NCI-H82 (cell line): ENCODE results near the gene MRFAP1L1.
"Not testable (repeated sequence)": the region's sequence is repeated elsewhere in the genome, so short reads cannot be mapped to it uniquely, and the experiment has no call there.

Source experiments
- DNase-seq: peaks from one replicate; lab custom pipeline; 2025; lab: John Stamatoyannopoulos, UW

MRFAP1L1 gene

DNA sequence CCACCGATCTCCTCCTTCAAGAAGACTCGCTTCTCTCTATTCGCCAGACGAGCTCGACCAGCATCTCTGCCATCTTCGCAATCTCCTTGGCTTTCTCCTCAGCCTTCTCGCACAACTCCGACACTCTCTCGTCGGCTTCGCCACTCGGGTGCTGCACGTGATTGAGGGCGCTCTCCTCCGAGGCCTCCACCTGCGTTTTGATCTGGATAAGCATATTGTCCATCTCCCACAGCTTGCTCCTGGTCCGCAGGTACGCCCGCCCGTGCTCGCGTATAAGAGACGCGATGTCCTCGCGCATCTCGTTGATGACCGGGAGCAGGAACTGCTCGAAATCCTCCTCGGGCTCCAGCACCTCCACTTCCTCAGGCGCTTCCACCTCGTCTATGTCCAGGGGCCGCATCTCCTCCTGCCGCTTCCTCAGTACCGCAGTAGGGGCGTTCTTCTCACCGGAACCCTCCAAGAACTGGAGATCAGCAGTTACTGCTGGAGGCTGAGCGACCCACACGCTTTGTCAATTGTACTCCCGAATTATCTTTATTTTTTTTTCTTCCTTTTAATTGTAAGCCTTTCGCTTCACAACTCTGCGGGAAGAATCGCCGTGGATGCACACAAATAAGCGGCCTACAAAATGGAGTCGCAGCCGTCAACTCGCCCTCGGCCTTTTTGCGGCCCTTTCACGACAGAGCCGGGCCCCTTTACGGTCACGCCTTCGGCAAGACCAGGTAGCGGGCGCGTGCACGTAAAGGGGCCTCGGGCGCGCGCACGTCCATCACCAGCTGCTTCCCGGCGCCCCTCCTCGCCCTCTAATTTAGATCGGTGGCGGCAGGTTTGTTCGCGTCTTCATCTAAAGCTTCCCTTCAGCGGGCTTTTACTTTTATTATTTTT lies at the start of gene MRFAP1L1:
TSS of gene MRFAP1L1 (minus strand) at position 636 of the 885 bp plus-strand sequence. CDS start at position 400, 236 bp downstream.
- DNase-seq, result peak; percentile 96

DNA sequence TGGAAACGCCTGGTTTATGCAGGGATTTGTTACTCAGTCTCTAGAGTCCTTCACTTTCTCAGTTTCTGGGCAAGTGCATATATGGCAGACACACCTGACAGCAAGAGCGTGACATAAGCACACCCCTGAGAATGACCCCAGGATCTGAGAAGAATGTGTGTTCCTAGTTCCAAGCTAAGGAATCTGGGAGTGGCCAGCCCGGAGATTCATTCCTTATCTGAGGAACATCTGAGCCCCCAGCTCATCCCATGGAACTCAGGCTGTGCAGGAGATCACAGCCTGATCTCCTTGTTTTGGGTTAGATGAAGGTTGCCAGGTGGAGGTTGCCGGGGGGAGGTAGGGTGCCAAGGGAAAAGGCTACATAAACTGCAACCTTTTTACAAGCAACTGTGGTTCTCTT lies 49.1 kb upstream of the MRFAP1L1 start:
- DNase-seq, result no peak

DNA sequence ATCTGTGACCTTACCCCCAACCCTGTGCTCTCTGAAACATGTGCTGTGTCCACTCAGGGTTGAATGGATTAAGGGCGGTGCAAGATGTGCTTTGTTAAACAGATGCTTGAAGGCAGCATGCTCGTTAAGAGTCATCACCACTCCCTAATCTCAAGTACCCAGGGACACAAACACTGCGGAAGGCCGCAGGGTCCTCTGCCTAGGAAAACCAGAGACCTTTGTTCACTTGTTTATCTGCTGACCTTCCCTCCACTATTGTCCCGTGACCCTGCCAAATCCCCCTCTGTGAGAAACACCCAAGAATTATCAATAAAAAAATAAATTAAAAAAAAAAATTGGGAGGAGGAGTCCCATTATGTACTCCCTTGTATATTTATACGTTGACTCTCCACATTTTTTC lies 46.7 kb upstream of the MRFAP1L1 start:
- not testable (repeated sequence) for DNase-seq

DNA sequence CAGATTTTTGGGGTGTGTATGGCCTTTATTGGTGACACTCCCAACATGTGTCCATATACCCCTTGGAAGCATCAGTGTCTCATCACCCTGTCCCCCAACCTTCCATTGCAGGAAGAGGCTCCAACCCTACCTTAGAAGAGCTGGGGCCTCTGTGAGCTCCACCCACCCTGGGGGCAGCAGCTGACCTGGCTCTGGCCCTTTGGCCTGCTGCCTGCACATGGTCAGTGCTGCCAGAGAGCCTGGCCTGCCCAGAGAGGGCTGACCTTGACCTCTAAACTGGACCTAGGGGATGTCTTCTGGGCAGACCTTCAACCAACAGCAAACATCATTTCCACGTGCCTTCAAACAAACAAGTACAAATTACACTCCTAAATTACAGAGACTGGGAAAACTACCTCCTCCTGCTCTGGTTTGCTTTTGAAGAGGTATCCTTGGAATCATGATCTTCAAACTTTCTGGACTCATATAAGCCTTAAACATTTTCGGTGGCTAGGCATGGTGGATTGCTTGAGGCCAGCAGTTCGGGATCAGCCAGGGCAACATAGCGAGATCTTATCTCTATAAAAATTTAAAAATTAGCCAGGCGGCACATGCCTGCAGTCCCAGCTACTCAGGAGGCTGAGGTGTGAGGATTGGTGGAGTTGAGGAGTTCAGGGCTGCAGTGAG lies 45.6 kb upstream of the MRFAP1L1 start:
- no peak for DNase-seq

DNA sequence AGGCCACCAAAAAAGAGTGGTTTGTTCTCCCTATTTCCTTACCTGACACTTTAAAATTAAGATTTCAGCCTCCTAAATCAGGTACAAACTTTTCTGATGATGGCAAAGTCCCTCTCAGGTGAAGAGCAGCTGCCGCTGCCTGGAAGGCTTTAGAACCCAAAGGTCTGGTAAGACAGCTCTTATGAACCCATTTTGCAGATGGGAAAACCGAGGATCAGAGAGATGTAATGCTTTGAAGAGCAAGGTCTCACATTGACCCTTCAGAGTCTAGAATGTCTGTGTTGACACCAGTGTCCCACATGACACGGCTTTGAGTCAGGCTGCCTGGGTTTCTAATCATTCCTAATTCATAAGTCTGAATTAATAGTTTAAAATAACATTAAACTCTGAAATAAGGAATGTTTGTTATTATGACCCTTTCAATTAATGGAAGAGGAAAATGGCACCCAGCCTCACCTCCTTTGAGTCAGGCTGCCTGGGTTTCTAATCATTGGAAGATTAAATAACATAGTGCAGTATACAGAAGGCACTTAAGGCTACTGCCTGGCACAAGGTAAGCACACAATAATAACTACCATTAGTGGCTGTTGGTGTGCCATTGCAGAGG lies 44.9 kb upstream of the MRFAP1L1 start:
- DNase-seq, result no peak

DNA sequence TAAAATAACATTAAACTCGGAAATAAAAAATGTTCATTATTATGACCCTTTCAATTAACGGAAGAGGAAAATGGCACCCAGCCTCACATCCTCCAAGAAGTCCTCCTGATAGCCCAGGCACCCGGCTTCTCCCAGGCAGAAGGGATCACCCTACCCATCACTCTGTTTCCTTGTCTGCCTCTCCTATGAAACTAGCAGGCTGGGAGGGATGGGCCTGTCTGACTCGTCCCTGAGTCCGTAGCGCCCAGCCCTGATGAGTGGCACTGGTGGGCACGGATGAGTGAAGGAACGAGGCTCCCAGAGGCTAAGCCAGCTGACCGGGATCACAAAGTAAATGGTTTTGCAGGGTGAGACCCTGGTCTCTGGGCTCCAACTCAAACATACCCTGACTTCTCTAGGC lies 44.2 kb upstream of the MRFAP1L1 start:
- no peak for DNase-seq

DNA sequence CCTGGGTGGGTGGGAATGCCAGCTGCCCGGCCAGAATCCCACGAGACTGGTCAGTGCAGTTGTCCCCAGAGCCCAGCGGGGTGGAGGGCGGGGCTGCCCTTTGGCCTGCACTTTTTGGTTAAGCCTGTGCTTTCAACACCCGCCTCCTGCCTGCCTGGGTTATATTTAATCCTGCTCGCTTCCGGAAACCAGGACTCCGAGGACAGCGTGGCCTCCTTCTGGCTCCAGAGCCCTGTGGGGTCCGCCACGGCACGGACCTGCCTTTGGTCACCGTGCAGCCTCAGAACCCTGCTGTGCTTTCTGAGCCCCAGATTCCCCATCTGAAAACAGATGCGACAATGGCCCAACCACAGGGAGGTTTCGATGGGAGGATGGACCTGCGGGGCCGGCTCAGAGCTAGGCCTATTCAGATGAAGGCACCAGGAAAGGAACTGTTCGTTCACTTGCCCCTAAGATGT lies 43.5 kb upstream of the MRFAP1L1 start:
- no peak for DNase-seq

DNA sequence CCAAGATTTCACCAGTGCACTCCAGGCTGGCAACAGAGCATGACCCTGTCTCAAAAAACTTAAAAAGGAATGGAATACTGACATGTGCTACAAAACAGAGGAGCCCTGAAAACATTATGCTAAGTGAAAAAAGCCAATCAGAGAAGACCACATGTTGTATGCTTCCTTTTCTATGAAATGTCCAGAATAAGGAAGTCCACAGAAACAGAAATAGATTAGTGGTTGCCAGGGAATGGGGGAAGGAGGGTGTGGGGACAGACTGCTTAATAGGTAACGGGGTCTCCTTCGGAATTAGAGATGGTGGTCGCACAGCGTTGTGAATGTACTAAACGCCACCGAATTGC lies 42.8 kb upstream of the MRFAP1L1 start:
- no peak for DNase-seq

DNA sequence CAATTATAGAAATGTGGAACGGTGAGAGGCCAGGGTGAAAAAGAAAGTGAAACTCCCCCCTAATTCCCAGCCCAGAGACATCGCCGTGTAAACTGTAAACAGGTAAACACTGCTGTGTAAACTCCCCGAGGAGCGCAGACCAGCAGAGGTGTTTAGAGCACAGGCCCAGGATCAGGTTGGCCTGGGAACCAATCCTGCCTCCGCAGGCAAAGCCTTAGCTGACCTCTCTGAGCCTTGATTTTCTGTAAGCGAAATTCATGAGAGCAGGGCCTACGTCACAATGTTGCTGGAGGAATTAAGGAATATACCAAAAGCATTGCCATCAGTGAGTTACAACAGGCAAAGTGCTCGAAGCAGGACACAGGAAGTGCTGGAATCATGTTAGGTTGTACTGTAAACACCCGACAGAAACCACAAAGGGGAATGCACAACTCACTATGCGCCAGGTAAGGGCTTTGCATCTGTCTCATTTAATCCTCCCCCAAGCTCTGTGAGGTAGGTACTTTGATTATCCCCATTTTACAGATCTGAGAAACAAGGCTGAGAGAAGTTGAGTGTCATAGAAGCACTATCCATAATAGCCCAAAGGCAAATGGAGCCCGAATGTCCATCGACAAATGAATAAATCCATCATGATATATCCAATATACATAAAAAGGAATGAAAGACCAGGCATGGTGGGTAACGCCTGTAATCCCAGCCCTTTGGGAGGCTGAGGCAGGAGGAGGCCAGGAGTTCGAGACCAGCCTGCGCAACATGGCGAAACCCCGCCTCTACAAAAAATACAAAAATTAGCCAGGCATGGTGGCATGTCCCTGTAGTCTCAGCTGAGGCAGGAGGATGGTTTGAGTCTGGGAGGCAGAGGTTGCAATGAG lies 42.2 kb upstream of the MRFAP1L1 start:
- no peak for DNase-seq

DNA sequence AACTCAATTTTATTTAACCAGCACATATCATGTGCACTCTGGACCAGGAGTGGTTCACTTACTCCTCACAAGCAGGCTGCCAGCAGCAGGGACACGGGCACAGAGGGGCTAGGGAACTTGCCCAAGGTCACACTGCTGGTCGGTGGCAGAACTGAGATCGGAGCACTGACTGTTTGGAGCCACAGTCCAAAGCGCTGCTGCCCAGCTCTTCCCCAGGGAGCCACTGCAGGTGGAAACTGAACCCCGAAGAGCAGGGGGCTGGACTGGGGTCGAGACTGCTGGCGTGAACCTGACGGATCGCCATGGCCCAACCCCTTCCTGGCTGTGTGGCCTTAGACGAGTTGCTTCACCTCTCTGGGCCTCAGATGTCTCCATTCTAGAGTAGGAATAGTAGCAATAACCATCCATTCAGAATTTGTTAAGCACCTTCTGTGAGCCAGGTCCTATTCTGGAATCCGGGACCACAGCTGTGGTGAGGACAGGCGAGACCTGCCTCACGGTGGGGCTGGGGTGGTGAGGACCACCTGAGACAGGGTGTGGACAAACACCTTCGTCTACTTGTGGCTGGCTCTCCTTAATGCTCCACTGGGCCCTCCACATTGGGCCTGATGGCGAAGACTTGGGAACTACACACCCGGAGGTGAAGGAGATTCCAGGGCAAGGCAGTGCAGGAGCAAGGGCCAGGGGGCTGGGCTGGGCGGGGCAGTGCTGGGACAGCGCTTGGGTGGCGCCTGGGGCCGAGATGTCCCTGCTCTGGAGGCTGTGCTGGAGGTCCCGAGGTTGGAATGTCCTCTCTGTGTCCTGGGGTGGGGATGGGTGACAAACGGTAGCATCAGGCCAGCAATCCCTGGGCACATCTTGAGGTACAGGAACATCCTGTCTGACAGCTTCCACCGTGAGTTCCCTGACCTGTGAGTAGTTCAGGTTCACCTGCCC lies 40.9 kb upstream of the MRFAP1L1 start:
- DNase-seq, result no peak

DNA sequence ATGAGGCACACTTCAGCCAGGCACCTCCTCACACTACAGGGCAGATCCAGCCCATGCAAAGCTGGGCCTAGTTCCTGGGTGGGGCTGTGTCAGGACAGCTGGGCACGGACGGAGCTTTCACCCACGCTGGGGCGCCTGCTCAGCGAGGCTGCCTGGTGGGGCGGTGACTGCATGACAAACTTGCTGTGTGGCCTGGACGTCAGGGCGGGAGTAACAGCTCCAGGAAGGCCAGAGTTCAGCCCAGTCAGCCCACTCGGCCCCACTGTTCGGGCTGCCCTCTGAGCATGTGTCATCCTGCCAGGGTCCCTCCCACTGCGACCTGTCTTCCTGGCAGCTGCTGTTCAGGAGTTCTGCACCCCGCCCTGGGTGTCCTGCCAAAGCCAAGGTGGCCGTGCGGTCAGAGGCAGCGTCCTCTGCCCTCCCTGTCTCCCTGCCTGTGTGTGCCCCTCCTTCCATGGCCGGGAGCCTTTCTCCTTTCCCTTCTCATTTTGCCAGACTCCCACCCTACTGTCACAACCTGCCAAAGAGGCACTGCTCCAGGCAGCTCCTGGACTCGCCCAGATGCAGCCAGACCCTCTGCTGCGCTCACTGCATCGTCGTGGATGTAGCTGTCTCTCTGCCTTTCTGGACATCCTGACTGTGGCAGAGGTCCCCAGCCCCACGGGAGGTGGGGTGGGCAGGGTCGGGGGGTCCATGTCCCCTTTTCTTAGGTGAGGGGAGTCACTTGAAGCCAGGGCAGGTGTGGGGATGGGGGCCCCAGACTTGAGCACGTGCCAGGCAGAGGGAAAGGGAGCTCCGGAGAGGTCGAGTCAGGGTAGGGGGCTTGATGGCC lies 39.9 kb upstream of the MRFAP1L1 start:
- DNase-seq, result no peak

DNA sequence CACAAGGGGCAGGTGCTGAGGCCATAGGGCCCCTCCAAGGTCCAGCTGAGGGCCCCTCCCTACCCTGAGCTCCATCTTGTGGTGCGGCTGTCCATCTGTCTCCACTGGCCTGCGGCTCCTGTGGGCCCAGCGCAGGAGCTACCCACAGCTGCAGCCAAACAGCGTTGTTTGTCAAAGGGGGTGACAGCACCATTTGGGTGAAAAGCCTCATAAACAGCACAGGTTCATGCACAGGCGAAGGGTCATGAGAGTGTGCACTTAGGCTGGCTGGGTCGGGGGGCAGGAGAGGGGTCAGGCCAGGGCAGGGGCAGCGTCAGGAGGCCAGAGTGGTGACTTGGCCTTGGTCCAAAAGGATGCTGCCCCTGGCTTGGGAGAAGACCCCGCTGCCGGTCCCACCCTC lies 38.6 kb upstream of the MRFAP1L1 start:
- DNase-seq, result no peak

DNA sequence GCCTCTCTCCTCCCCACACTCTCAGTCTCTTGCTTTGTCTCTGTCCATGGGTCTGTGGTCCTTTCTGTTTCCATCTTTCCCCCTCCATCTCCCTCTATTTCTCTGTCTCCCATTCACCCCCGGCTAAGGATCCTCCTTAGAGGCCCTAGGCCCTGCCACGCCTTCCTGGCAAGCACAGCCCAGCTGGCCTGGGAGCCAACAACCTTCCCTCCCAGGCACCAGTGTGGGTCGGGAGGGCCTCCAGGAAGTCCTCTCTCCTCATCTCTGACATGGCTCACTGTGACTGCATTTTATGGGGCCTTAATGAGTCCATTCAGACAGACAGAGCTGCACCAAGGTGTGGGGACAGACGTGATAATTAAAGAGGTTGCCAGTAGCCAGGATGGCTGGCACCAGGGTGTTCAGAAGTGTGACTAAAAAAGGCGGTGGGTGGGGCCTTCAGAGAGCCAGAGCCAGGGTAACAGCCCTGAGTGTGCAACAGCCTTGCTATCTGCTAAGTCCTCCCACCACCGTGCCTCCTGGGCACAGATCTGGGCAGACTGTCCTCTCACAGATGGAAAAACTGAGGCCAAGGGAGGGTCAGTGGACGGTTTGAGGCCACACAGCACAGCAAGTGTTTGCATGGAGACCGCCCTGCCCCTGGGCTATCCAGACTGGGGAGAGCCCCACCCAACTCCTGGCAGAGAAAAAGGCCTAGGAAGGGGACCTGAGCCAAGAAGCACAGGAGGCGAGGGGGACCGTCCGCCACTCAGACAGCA lies 37.8 kb upstream of the MRFAP1L1 start:
- DNase-seq, result no peak

DNA sequence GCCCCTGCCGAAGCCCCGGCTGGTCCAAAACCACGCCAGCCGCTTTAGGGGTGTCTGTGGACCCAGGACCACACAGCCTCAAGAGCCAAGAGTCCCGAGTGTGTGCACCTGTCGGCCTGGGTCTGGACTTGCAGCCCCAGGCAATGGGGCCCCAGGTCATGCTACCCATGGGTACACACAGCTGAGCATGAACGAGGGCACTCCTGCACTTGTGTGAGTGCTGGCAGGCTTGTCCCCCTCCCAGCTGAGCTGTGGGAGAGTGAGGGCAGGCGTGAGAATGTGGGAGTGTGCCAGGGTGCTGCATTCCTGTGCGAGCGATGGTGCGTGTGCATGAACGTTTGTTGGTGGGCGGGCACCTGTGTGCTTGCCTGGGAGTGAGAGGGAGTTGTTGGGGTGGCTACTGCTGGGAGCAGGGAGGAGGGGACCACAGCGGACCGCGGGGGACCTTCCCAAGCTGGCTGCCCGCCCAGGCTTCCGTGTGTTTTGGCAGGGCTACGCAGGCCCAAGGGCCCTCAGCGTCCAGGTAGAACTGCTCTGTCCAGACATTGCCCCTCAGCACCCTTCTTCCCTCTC lies 37.1 kb upstream of the MRFAP1L1 start:
- DNase-seq, result no peak

DNA sequence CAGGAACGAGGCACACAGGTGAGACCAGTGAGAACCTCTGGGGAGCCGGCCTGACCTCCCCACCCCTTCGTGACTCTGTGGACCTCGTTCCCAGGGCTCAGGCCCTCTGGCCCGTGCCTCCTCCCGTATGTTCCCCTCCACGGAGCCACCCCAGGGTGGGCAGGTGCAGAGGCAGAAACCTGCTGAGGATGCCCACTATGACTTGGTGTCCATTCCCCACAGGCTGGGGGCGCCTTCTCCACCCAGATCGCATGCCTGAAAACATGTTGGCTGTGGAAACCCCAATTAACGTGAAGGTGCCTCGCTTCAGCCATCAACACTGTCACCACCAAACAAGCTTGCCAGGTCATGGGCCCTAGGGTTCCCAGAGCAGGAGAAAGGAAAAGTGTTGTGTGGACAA lies 33.3 kb upstream of the MRFAP1L1 start:
- no peak for DNase-seq

DNA sequence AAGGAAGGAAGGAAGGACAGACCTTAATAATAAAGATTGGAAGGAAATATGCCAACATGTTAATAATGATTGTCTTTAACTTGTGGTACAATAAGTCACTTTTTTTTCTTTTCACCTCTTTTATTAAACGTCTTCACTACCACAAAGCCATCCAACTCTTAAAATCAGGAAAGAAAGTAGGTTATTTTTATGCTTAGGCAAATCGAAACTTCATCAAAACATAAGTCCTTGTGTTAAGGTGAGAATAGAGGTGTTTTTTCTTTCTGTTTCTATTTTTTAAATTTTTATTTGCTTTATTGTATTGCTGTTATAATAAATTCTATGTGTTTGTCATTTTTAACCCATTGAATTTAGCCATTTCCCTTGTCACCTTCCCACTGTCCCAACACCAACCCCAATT lies 32.8 kb upstream of the MRFAP1L1 start:
- DNase-seq, result no peak

DNA sequence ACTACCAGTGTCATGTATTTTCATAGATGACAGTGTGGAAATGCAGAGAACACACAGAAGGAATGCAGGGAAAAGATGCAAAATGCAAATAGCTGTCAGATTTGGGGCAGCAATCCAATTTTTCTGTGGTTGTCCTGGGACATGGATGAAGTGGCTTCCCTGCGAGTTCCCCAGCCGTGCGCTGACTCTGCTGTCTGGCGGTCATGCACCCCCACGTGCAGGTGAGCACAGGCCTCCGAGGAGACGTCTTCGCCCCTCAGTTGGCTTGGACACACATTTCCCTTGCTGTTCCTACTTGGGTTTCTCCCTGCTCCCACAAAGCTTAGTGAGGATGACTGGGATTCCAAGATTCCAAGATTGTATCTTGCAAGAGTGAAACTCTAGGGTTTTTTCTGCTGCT lies 30.7 kb upstream of the MRFAP1L1 start:
- DNase-seq, result no peak

DNA sequence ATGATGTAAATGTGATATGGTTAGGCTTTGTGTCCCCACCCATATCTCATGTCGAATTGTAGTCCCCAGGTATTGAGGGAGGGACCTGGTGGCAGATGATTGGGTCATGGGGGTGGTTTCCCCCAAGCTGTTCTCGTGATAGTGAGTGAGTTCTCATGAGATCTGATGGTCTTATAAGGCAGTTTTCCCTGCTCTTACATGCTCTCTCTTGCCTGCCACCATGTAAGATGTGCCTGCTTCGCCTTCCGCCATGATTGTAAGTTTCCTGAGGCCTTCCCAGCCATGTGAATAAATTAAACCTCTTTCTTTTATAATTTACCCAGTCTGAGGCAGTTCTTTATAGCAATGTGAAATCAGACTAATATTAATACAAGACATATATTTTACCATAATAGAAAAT lies 30.3 kb upstream of the MRFAP1L1 start:
- DNase-seq, result no peak
